Measurements from ENCODE around the gene RALBP1.
"Not testable (repeated sequence)": the region's sequence is repeated elsewhere in the genome, so short reads cannot be mapped to it uniquely, and the experiment has no call there.

The RALBP1 gene

DNA sequence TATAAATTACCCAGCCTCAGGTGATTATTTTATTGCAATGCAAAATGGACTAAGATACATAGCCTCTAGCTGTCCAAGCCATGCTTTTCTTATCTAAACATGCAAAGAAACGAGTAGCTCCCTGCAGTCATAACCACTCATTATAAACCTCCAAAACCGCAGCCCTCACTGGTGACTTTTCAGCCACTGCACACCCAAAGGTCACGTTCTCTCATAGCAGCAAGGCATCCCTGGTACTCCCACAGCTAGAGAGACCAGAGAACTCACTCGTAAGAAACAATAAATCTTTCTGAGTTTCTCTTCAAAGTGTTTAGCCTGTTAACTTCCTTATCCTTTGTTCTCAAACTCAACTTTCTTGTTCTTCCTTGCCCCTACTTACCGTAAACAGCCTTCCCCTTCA lies 28.5 kb upstream of the RALBP1 start:
- Histone ChIP-seq H3K4me3 (ENCODE audit: severe bottlenecking) (no peak overlapping the region), H3K27me3 (ENCODE audit: insufficient read depth, poor library complexity, severe bottlenecking) (peaks cover 2% of the 10 kb centered on the region), H3K27ac (ENCODE audit: poor library complexity, severe bottlenecking) (no peak overlapping the region), H3K4me1 (ENCODE audit: insufficient read depth, poor library complexity, severe bottlenecking) (no peaks in the 10 kb centered on the region), H3K9me3 (ENCODE audit: severe bottlenecking) (peaks cover 8% of the 10 kb centered on the region), H3K36me3 (ENCODE audit: low read depth) (no peaks in the 10 kb centered on the region)
- ATAC-seq (ENCODE audit: low read depth) (no peak), DNase-seq (ENCODE audit: low spot score) (no peak)
- TF ChIP-seq CTCF (IDR thresholded peaks at IDR 0.05; ENCODE audit: poor library complexity, severe bottlenecking) = no peak

DNA sequence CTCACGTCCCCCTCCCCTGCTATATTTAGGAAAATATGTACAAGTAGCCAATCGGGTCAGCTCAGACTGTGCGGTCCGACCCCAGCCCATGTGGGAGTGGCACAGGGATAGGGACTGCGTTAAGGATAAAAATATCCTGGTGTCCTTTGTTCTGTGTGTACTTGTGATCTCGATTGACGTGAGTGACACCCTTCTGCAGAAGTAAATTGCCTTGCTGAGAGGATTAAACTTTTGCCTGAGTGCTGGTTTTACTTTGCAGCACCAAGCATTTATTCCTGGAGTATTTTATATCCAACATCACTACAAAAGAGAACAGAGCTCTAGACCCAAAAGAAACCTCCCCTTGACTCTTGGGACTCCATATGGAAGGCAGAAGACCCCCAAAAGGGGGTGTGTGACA lies 28.0 kb upstream of the RALBP1 start:
- Histone ChIP-seq H3K27me3 (ENCODE audit: insufficient read depth, poor library complexity, severe bottlenecking) (peaks cover 2% of the 10 kb centered on the region), H3K27ac (ENCODE audit: poor library complexity, severe bottlenecking) (no peak overlapping the region), H3K4me1 (ENCODE audit: insufficient read depth, poor library complexity, severe bottlenecking) (no peaks in the 10 kb centered on the region), H3K36me3 (ENCODE audit: low read depth) (no peaks in the 10 kb centered on the region), H3K9me3 (ENCODE audit: severe bottlenecking) (peaks cover 8% of the 10 kb centered on the region), H3K4me3 (ENCODE audit: severe bottlenecking) (no peak overlapping the region)
- no peak for TF ChIP-seq CTCF (IDR thresholded peaks at IDR 0.05; ENCODE audit: poor library complexity, severe bottlenecking)
- no peak for DNase-seq (ENCODE audit: low spot score)
- ATAC-seq (ENCODE audit: low read depth) = no peak

DNA sequence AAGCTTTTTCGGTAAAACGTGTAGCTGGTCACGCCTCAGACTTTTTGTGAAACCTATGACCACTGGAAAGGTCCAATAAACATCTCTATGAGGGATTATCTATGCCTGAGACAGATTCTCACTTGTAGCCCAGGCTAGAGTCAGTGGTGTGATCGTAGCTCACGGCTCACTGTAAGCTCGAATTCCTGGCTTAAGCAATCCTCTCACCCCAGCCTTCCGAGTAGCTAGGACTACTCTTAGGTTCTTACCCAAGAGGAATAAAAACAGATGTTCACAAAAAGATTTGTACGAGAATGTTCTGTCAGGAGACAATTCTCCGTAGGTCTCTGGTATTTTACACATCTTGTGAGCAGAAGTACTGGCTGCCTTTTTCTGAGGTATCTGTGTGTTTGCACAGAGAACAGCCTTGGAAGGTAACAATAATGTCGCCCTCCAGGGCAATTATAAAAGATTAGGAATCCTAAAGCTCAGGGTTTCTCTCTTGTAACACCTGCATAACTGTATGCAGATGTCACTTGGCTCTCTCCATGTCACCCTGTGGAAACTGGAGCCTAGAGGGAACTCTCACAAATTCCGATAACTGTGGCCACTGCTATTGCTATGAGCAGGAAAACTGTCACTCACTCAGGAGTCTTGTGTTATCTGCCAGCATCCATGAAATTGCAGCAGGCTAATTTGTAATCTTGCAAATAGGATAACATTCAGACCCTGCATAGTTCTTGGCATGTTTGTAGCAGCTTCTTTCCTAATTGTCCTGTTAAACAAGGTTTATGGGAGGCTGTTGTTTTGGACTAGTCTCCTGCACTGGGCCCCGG lies 25.5 kb upstream of the RALBP1 start:
- no peaks in the 10 kb centered on the region for H3K27me3 ChIP-seq (ENCODE audit: insufficient read depth, poor library complexity, severe bottlenecking)
- no peak for ATAC-seq (ENCODE audit: low read depth)
- H3K4me3 ChIP-seq (ENCODE audit: severe bottlenecking) = no peak overlapping the region
- no peak overlapping the region for H3K27ac ChIP-seq (ENCODE audit: poor library complexity, severe bottlenecking)
- no peaks in the 10 kb centered on the region for H3K36me3 ChIP-seq (ENCODE audit: low read depth)
- no peak for TF ChIP-seq CTCF (IDR thresholded peaks at IDR 0.05; ENCODE audit: poor library complexity, severe bottlenecking)
- DNase-seq (ENCODE audit: low spot score) = no peak
- H3K4me1 ChIP-seq (ENCODE audit: insufficient read depth, poor library complexity, severe bottlenecking) = peaks cover 8% of the 10 kb centered on the region
- H3K9me3 ChIP-seq (ENCODE audit: severe bottlenecking) = peaks cover 8% of the 10 kb centered on the region

GRCh38 chr18:9450920-9451319 lies 24.4 kb upstream of the RALBP1 start:
- not testable (repeated sequence) for ATAC-seq (ENCODE audit: low read depth); H3K36me3 ChIP-seq (ENCODE audit: low read depth); H3K27ac ChIP-seq (ENCODE audit: poor library complexity, severe bottlenecking); H3K4me3 ChIP-seq (ENCODE audit: severe bottlenecking); DNase-seq (ENCODE audit: low spot score); H3K4me1 ChIP-seq (ENCODE audit: insufficient read depth, poor library complexity, severe bottlenecking); H3K27me3 ChIP-seq (ENCODE audit: insufficient read depth, poor library complexity, severe bottlenecking)
- peaks cover 11% of the 10 kb centered on the region for H3K9me3 ChIP-seq (ENCODE audit: severe bottlenecking)

GRCh38 chr18:9453283-9453682 lies 22.0 kb upstream of the RALBP1 start:
- Histone ChIP-seq H3K9me3 (ENCODE audit: severe bottlenecking) (peaks cover 2% of the 10 kb centered on the region), H3K27me3 (ENCODE audit: insufficient read depth, poor library complexity, severe bottlenecking) (no peaks in the 10 kb centered on the region), H3K36me3 (ENCODE audit: low read depth) (no peaks in the 10 kb centered on the region), H3K27ac (ENCODE audit: poor library complexity, severe bottlenecking) (no peak overlapping the region), H3K4me1 (ENCODE audit: insufficient read depth, poor library complexity, severe bottlenecking) (peaks cover 8% of the 10 kb centered on the region), H3K4me3 (ENCODE audit: severe bottlenecking) (no peak overlapping the region)
- no peak for TF ChIP-seq CTCF (IDR thresholded peaks at IDR 0.05; ENCODE audit: poor library complexity, severe bottlenecking)
- ATAC-seq (ENCODE audit: low read depth) = no peak
- no peak for DNase-seq (ENCODE audit: low spot score)
